Prostate gland (tissue), 2 donors: ENCODE results near the gene ASTL. TPM values are rescaled to one million over a fixed set of nuclear protein-coding genes. Genes with fewer than 3 reads are reported as not detected.

Source experiments
- DNase-seq: peaks from one replicate; pipeline ENCODE4 v3.0.0-alpha.2; 2019; ENCODE audit warnings: low spot score
- H3K27ac ChIP-seq, 2 donors: fragments of 200-600 bp; sonication (generic); 2 replicates each; pipeline ENCODE4 v1.5.1; 2017 to 2019
- H3K27me3 ChIP-seq: fragments of 200-600 bp; sonication (generic); replicated peaks from 2 replicates; pipeline ENCODE4 v1.5.1; 2019; ENCODE audit not compliant: insufficient read depth
- H3K36me3 ChIP-seq, 2 donors: fragments of 200-600 bp; sonication (generic); 1 replicate in 1 of 2; 2 replicates in 1 of 2; pipeline versions ENCODE4 v1.5.1 to v1.8.1; 2017 to 2019
- H3K4me1 ChIP-seq: fragments of 200-600 bp; sonication (generic); replicated peaks from 2 replicates; pipeline ENCODE4 v1.5.1; 2019
- H3K4me3 ChIP-seq, 2 donors: fragments of 200-600 bp; sonication (generic); 2 replicates each; pipeline ENCODE4 v1.5.1; 2017 to 2019
- H3K9me3 ChIP-seq: fragments of 200-600 bp; sonication (generic); 2 replicates; pipeline ENCODE4 v1.5.1; 2017
- CTCF ChIP-seq, 4 experiments: fragments of 200-600 bp in 2 of 4; fragments of 450-650 bp in 2 of 4; sonication (generic) in 2 of 4; IDR thresholded peaks; 1 replicate in 3 of 4; 2 replicates in 1 of 4; pipeline ENCODE4 v1.5.1; 2016 to 2019; ENCODE audit warnings: antibody characterized with exemption in 4 of 4, mild to moderate bottlenecking in 2 of 4, moderate library complexity in 2 of 4
- POLR2A ChIP-seq: fragments of 450-650 bp; IDR thresholded peaks from one replicate; pipeline ENCODE4 v1.6.1; 2016; ENCODE audit warnings: antibody characterized with exemption, mild to moderate bottlenecking
- POLR2AphosphoS5 ChIP-seq: sonication (generic); formaldehyde crosslinking; IDR thresholded peaks from one replicate; pipeline ENCODE4 v1.6.1; 2017; ENCODE audit warnings: antibody characterized with exemption
- WGBS: methylation state at CpG from one replicate; pipeline ENCODE4 v1.1.5; 2018; 5-methylcytosine and 5-hydroxymethylcytosine counted together
- intact Hi-C: fragments of 100-400 bp; cut with DNase I; formaldehyde crosslinking; loops from one replicate; pipeline ENCODE4 v1.14.2; 2022
- total RNA-seq, 2 donors: library from RNA; depleted of rRNA; stranded (reverse); fragments of >200 nt; gene quantifications; one replicate each; pipeline ENCODE4 v1.1.0, GENCODE V29; 2016

ASTL gene
- total RNA-seq, 2 donors from 2014 or later: 0.57 TPM; not detected in 1

- DNase-seq: no peak
- TF ChIP-seq POLR2AphosphoS5 (no peak), POLR2A (no peak), CTCF (IDR thresholded peaks at IDR 0.05) (no peak)
- intact Hi-C loops: no loop called here
- Histone ChIP-seq H3K36me3 (no peaks in the 10 kb centered on the region), H3K27me3 (no peaks in the 10 kb centered on the region), H3K4me3 (no peak overlapping the region), H3K27ac (no peak overlapping the region), H3K4me1 (no peaks in the 10 kb centered on the region), H3K9me3 (no peaks in the 10 kb centered on the region)
- WGBS: 68% methylated on average over 9 of the region's 9 CpGs
Measured at GRCh38 chr2:96083064-96083939, 55.0 kb downstream of the ASTL start.

GRCh38 chr2:96082211-96083063, 55.9 kb downstream of the ASTL start:
- no peaks in the 10 kb centered on the region for H3K36me3 ChIP-seq
- no peak overlapping the region for H3K27ac ChIP-seq
- H3K9me3 ChIP-seq: no peaks in the 10 kb centered on the region
- TF ChIP-seq POLR2AphosphoS5: no peak
- TF ChIP-seq POLR2A: no peak
- TF ChIP-seq CTCF (IDR thresholded peaks at IDR 0.05): no peak
- 93% methylated on average over 14 of the region's 14 CpGs for WGBS
- H3K27me3 ChIP-seq: no peaks in the 10 kb centered on the region
- no peak overlapping the region for H3K4me3 ChIP-seq
- H3K4me1 ChIP-seq: no peaks in the 10 kb centered on the region
- intact Hi-C loops: no loop called here
- no peak for DNase-seq

GRCh38 chr2:96081042-96081441, 57.3 kb downstream of the ASTL start:
- intact Hi-C loops: no loop called here
- no peak for TF ChIP-seq POLR2AphosphoS5
- no peak for TF ChIP-seq CTCF (IDR thresholded peaks at IDR 0.05)
- TF ChIP-seq POLR2A: no peak
- H3K36me3 ChIP-seq: no peaks in the 10 kb centered on the region
- H3K9me3 ChIP-seq: no peaks in the 10 kb centered on the region
- H3K27ac ChIP-seq: no peak overlapping the region
- H3K4me3 ChIP-seq: no peak overlapping the region
- no peak for DNase-seq
- H3K27me3 ChIP-seq: no peaks in the 10 kb centered on the region
- 56% methylated on average over 2 of the region's 2 CpGs for WGBS
- no peaks in the 10 kb centered on the region for H3K4me1 ChIP-seq

- intact Hi-C loops: no loop called here
- no peak overlapping the region for H3K27ac ChIP-seq
- no peaks in the 10 kb centered on the region for H3K27me3 ChIP-seq
- H3K4me1 ChIP-seq: no peaks in the 10 kb centered on the region
- no peak overlapping the region for H3K4me3 ChIP-seq
- WGBS: 63% methylated on average over 2 of the region's 2 CpGs
- DNase-seq: no peak
- H3K9me3 ChIP-seq: no peaks in the 10 kb centered on the region
- no peaks in the 10 kb centered on the region for H3K36me3 ChIP-seq
- no peak for TF ChIP-seq CTCF (IDR thresholded peaks at IDR 0.05)
- no peak for TF ChIP-seq POLR2AphosphoS5
- no peak for TF ChIP-seq POLR2A
Measured at GRCh38 chr2:96075199-96075771, 63.0 kb downstream of the ASTL start.
